ENCODE data around the gene GLTP. TPM values are rescaled to one million over a fixed set of nuclear protein-coding genes. Genes with fewer than 3 reads are reported as not detected.

GLTP gene
- total RNA-seq, 4 donors from 2014 or later = 35.6 to 287 (median 167) TPM

DNA sequence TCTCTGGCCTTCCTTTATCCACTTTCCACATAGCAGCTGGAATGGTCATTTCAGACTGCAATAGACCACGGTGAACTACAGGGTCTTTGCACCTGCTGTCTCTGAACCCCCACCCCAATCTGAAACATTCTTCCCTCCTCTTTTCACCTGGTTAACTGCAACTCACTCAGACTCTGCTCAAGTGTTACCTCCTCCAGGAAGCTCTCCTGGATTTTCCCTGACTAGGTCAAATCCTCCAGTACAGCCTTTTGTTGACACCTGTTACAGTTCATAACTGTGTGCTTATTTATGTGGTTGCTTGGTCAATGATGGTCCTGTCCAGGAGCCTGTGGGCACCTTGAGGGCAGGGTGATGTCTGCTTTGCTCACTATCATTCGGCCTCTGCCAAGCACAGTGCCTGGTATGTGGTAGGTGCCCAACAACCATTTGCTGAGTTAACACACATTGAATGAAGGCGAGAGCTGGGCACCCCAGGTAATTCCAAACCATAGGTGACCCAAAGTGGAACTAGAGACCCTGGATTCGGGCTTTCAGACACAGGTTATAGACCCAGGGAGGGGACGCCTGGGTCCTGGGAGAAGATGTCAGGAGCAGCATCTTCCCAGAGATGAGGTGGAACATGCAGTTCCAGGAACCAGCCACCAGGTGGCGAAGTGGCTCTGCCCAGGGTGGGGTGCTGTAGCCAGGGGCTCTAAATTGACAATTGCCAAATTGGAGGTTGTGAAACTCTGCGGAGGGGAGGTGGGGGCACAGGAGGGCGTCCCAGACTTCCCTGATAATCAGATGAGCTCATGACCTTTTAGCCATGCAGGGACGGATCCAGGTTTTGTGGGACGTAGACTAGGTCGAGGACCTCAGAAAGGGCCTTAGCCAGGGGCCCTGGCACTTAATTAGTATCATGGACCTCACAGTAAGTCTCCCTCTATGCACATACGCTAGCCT lies 75.2 kb downstream of the GLTP start:
- Histone ChIP-seq H3K27me3 (no peaks in the 10 kb centered on the region), H3K9me3 (no peaks in the 10 kb centered on the region), H3K4me1 (no peaks in the 10 kb centered on the region), H3K4me3 (no peak overlapping the region), H3K36me3 (no peaks in the 10 kb centered on the region), H3K27ac (no peak overlapping the region)
- DNase-seq = peak; percentile 72
- TF ChIP-seq EP300 (IDR thresholded peaks at IDR 0.05; ENCODE audit: low read depth) (no peak), POLR2A (IDR thresholded peaks at IDR 0.05) (no peak), POLR2AphosphoS5 (IDR thresholded peaks at IDR 0.05) (no peak)
- TF ChIP-seq, protein P1, sequence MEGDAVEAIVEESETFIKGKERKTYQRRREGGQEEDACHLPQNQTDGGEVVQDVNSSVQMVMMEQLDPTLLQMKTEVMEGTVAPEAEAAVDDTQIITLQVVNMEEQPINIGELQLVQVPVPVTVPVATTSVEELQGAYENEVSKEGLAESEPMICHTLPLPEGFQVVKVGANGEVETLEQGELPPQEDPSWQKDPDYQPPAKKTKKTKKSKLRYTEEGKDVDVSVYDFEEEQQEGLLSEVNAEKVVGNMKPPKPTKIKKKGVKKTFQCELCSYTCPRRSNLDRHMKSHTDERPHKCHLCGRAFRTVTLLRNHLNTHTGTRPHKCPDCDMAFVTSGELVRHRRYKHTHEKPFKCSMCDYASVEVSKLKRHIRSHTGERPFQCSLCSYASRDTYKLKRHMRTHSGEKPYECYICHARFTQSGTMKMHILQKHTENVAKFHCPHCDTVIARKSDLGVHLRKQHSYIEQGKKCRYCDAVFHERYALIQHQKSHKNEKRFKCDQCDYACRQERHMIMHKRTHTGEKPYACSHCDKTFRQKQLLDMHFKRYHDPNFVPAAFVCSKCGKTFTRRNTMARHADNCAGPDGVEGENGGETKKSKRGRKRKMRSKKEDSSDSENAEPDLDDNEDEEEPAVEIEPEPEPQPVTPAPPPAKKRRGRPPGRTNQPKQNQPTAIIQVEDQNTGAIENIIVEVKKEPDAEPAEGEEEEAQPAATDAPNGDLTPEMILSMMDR (IDR thresholded peaks at IDR 0.05) = peak; percentile 92 to 98 (median 98)
- in situ Hi-C loops (cut with MboI; ENCODE audit: low pct_ligation_motif_present in 1 of 4, low pct_unique_long_range_greater_than_20kb in 1 of 4, low sequenced_read_pairs in 3 of 4) = loop anchor here in 2 of 4 donors (10.0 kb wide), 2 partner anchors 70 to 80 kb away; partner anchors contain the start of gene GLTP (in 1 of the 2)
- WGBS, 2 donors (ENCODE audit: low coverage in 1 of 2) = 34 to 100% methylated on average over 1 to 12 of the region's 12 CpGs
- intact Hi-C loops (cut with DNase I; ENCODE audit: low total_unique reads) = loop anchor here (1.0 kb wide), 2 partner anchors 40 to 75 kb away; partner anchors contain the start of gene GLTP

DNA sequence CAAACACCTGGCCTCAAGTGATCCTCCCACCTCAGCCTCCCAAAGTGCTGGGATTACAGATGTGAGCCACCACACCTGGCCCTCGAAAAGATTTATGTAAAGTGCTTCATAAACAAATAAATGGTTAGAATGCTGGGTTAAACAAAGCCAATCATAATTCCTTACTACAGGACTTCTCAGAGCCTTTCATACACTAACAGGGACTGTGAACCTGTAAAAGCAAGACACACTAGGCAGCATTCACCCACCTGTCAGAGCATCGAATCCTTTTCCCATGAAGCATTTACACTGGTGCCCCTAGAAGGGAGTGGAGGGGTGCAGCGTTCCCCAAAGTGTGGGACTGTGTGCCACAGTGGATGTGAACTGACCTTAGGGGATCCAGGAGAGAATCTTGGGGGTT lies 76.7 kb downstream of the GLTP start:
- H3K4me3 ChIP-seq = no peak overlapping the region
- H3K27me3 ChIP-seq = no peaks in the 10 kb centered on the region
- in situ Hi-C loops (cut with MboI; ENCODE audit: low pct_ligation_motif_present in 1 of 4, low pct_unique_long_range_greater_than_20kb in 1 of 4, low sequenced_read_pairs in 3 of 4) (loop anchor here in 2 of 4 donors (10.0 kb wide), 2 partner anchors 71 to 81 kb away; partner anchors contain the start of gene GLTP (in 1 of the 2)), intact Hi-C loops (cut with DNase I; ENCODE audit: low total_unique reads) (no loop called here)
- WGBS, 2 donors (ENCODE audit: low coverage in 1 of 2) = 75% methylated on average over 3 of the region's 3 CpGs; no CpG with 5 or more reads in 1 of the 2 donors
- no peak for DNase-seq
- TF ChIP-seq EP300 (IDR thresholded peaks at IDR 0.05; ENCODE audit: low read depth) (no peak), POLR2AphosphoS5 (IDR thresholded peaks at IDR 0.05) (no peak), POLR2A (IDR thresholded peaks at IDR 0.05) (no peak)
- TF ChIP-seq, protein P1 (IDR thresholded peaks at IDR 0.05) = no peak
- no peaks in the 10 kb centered on the region for H3K4me1 ChIP-seq
- H3K27ac ChIP-seq = no peak overlapping the region
- H3K9me3 ChIP-seq = no peaks in the 10 kb centered on the region
- H3K36me3 ChIP-seq = no peaks in the 10 kb centered on the region

GRCh38 chr12:109802828-109803227 lies 77.5 kb downstream of the GLTP start:
- WGBS, 2 donors (ENCODE audit: low coverage in 1 of 2) = 88 to 100% methylated on average over 1 to 15 of the region's 15 CpGs
- in situ Hi-C loops (cut with MboI; ENCODE audit: low pct_ligation_motif_present in 1 of 4, low pct_unique_long_range_greater_than_20kb in 1 of 4, low sequenced_read_pairs in 3 of 4) = loop anchor here in 2 of 4 donors (10.0 kb wide), 2 partner anchors 72 to 82 kb away; partner anchors contain the start of gene GLTP (in 1 of the 2)

More at GRCh38 chr12:109802828-109803227, 77.5 kb downstream of the GLTP start:
- intact Hi-C loops (cut with DNase I; ENCODE audit: low total_unique reads) = no loop called here
- Histone ChIP-seq H3K9me3 (no peaks in the 10 kb centered on the region), H3K4me3 (no peak overlapping the region), H3K27me3 (no peaks in the 10 kb centered on the region), H3K4me1 (no peaks in the 10 kb centered on the region), H3K36me3 (no peaks in the 10 kb centered on the region), H3K27ac (no peak overlapping the region)
- TF ChIP-seq POLR2AphosphoS5 (IDR thresholded peaks at IDR 0.05) (no peak), EP300 (IDR thresholded peaks at IDR 0.05; ENCODE audit: low read depth) (no peak), POLR2A (IDR thresholded peaks at IDR 0.05) (no peak)
- TF ChIP-seq, protein P1 (IDR thresholded peaks at IDR 0.05) = no peak
- no peak for DNase-seq

Small RNA genes lying within 50 kb of the gene (small RNA-seq; reads per million reads assigned to genes)
- gene MIR4497 = 0 reads per million in 4 donors
- 0 to 0.53 (median 0) reads per million in 4 donors for gene RN7SL441P

Other genes starting within 250 kb of the GLTP start
- 1 to 10 TPM; 1.4 to 3.0 (median 1.8) TPM for gene FAM222A, start 166.7 kb downstream of the GLTP start, total RNA-seq
- under 1 TPM in 1 of 4 donors, not detected in 3; 0.27 TPM for gene TRPV4, start 47.1 kb downstream of the GLTP start, total RNA-seq
- 10 to 100 TPM; 27.5 to 54.7 (median 30.7) TPM for gene TCHP, start 19.7 kb upstream of the GLTP start, total RNA-seq
- gene GIT2, start 115.8 kb upstream of the GLTP start, total RNA-seq = 10 to 100 TPM; 25.3 to 64.0 (median 44.0) TPM
- gene ANKRD13A, start 118.9 kb upstream of the GLTP start, total RNA-seq = 100 to 1,000 TPM in 3 of 4 donors, 10 to 100 TPM in 1; 96.1 to 189 (median 115) TPM
- gene C12orf76, start 168.0 kb upstream of the GLTP start, total RNA-seq = 10 to 100 TPM in 2 of 4 donors, 1 to 10 TPM in 1, not detected in 1; 9.3 to 11.0 (median 10.1) TPM
- gene IFT81, start 243.8 kb upstream of the GLTP start, total RNA-seq = 10 to 100 TPM in 1 of 4 donors, 1 to 10 TPM in 3; 2.6 to 14.8 (median 6.4) TPM